K562 (cell line): ENCODE results near the gene OSBPL3. TPM values are rescaled to one million over a fixed set of nuclear protein-coding genes. Genes with fewer than 3 reads are reported as not detected.

Source experiments
- C11orf30 ChIP-seq: fragments of 450-650 bp; IDR thresholded peaks from 2 replicates; pipeline ENCODE4 v1.6.1; 2016; ENCODE audit warnings: low read depth, mild to moderate bottlenecking
- CBX2 ChIP-seq: fragments of 200-600 bp; sonication (generic); IDR thresholded peaks from one replicate; pipeline ENCODE4 v1.6.1; 2012; ENCODE audit warnings: mild to moderate bottlenecking, low read length, inconsistent platforms; ENCODE audit not compliant: insufficient read depth, poor library complexity, severe bottlenecking
- DPF2 ChIP-seq: fragments of 450-650 bp; IDR thresholded peaks from 2 replicates; pipeline ENCODE4 v1.6.1; 2016
- E4F1 ChIP-seq: fragments of 250-450 bp; sonication (Bioruptor Pico); IDR thresholded peaks from 2 replicates; pipeline ENCODE4 v1.5.0; 2021; ENCODE audit warnings: mild to moderate bottlenecking, borderline replicate concordance
- FOXJ2 ChIP-seq: fragments of 200-800 bp; sonication (Bioruptor generic); IDR thresholded peaks from 2 replicates; pipeline ENCODE4 v1.6.1; 2016; ENCODE audit warnings: missing genetic modification characterization, missing compliant biosample characterization
- LCOR ChIP-seq: sonication (generic); formaldehyde crosslinking; IDR thresholded peaks from 2 replicates; pipeline ENCODE4 v1.8.0; 2022; ENCODE audit warnings: mild to moderate bottlenecking, missing genetic modification reagents
- MAFF ChIP-seq: IDR thresholded peaks from 2 replicates; pipeline ENCODE4 v1.6.1; 2012; ENCODE audit warnings: low read length, improper control_type of control experiment
- MEF2A ChIP-seq: IDR thresholded peaks from 2 replicates; pipeline ENCODE4 v1.6.1; 2011; ENCODE audit warnings: low read depth, mild to moderate bottlenecking, low read length, moderate library complexity; ENCODE audit not compliant: control insufficient read depth
- MEIS2 ChIP-seq: fragments of 450-650 bp; IDR thresholded peaks from 2 replicates; pipeline ENCODE4 v1.6.1; 2014; ENCODE audit warnings: mild to moderate bottlenecking; ENCODE audit not compliant: partially characterized antibody
- NR4A1 ChIP-seq, 2 experiments: fragments of 250-450 bp in 1 of 2; fragments of 450-650 bp in 1 of 2; sonication (Bioruptor Pico) in 1 of 2; IDR thresholded peaks; 2 replicates each; pipeline versions ENCODE4 v1.4.0 to v1.6.1; 2016 to 2020; ENCODE audit warnings: mild to moderate bottlenecking in 2 of 2, missing compliant biosample characterization in 1 of 2, missing genetic modification characterization in 1 of 2, moderate library complexity in 1 of 2
- RCOR1 ChIP-seq, 2 experiments: IDR thresholded peaks; 2 replicates each; pipeline ENCODE4 v1.6.1; 2012; ENCODE audit warnings: low read depth in 2 of 2, low read length in 2 of 2, borderline replicate concordance in 1 of 2, improper control_type of control experiment in 1 of 2
- REST ChIP-seq, 2 experiments: fragments of 450-650 bp; formaldehyde crosslinking in 1 of 2; IDR thresholded peaks; 2 replicates each; pipeline versions ENCODE4 v1.4.0 to v1.6.1; 2014 to 2020; ENCODE audit warnings: mild to moderate bottlenecking in 2 of 2, borderline replicate concordance in 1 of 2, low read depth in 1 of 2
- SLC30A9 ChIP-seq: fragments of 250-450 bp; sonication (Bioruptor Pico); IDR thresholded peaks from 2 replicates; pipeline ENCODE4 v1.8.0; 2022; ENCODE audit warnings: mild to moderate bottlenecking, moderate library complexity
- ZNF197 ChIP-seq: fragments of 200-800 bp; sonication (Bioruptor generic); IDR thresholded peaks from 2 replicates; pipeline ENCODE4 v1.6.1; 2016; ENCODE audit warnings: low read depth, missing genetic modification characterization, missing compliant biosample characterization
- ZNF217 ChIP-seq: sonication (generic); formaldehyde crosslinking; IDR thresholded peaks from 2 replicates; pipeline ENCODE4 v1.8.0; 2022; ENCODE audit warnings: mild to moderate bottlenecking, missing genetic modification reagents
- polyA plus RNA-seq, 8 experiments: library from polyadenylated mRNA; depleted of rRNA in 4 of 8; stranded (reverse) in 5 of 8; unstranded in 3 of 8; fragments of >200 nt; fragmentation: Nextera tagmentation in 2 of 8; fragmentation: Illumina TruSeq in 1 of 8; extraction: Ambion mirVana in 2 of 8; extraction: Trizol in 1 of 8; gene quantifications; 2 replicates each; pipeline versions ENCODE4 v1.2.1 to v1.2.3, GENCODE V29; 2011 to 2014; ENCODE audit warnings: inconsistent platforms in 1 of 8, missing spikeins in 1 of 8
- total RNA-seq, 7 experiments: library from RNA; depleted of rRNA in 6 of 7; stranded (reverse); fragments of >200 nt in 6 of 7; fragmentation: Illumina TruSeq in 2 of 7; extraction: Trizol in 2 of 7; gene quantifications; 2 replicates each; pipeline versions ENCODE4 v1.2.1 to v1.2.3, GENCODE V29; 2011 to 2021; ENCODE audit warnings: low replicate concordance in 1 of 7

The OSBPL3 gene
- total and polyA plus RNA-seq, 9 of the 15 experiments (the other 6 are each of a cell fraction or from before 2014, with no cell fraction given) = 4.8 to 37.2 (median 26.5) TPM

- TF ChIP-seq E4F1 (CRISPR knock-in tag) = no peak
- TF ChIP-seq RCOR1 (IDR thresholded peaks at IDR 0.05; ENCODE audit: borderline replicate concordance in 1 of 2, low read depth in 2 of 2, low read length in 2 of 2) = peak in 1 of 2 experiments; percentile 56; a peak in 2 of 4 replicates
- TF ChIP-seq ZNF197 (CRISPR knock-in tag) = no peak
- no peak for TF ChIP-seq NR4A1 (CRISPR knock-in tag; IDR thresholded peaks at IDR 0.05)
- no peak for TF ChIP-seq NR4A1 (tag; IDR thresholded peaks at IDR 0.05)
- no peak for TF ChIP-seq MEF2A
- no peak for TF ChIP-seq ZNF217
- TF ChIP-seq FOXJ2 (tag) = peak; percentile 60; the same call in 1 of the 2 replicates
- no peak for TF ChIP-seq CBX2
- peak; percentile 79 for TF ChIP-seq REST (IDR thresholded peaks at IDR 0.05; ENCODE audit: borderline replicate concordance)
- TF ChIP-seq REST (CRISPR knock-in tag; IDR thresholded peaks at IDR 0.05; ENCODE audit: low read depth) = no peak
- TF ChIP-seq MEIS2 = no peak
- peak; percentile 28; the same call in 1 of the 2 replicates for TF ChIP-seq MAFF
- TF ChIP-seq LCOR (CRISPR knock-in tag) = no peak
- no peak for TF ChIP-seq SLC30A9 (CRISPR knock-in tag)
- TF ChIP-seq C11orf30 = peak; percentile 68
- peak; percentile 41; the same call in 1 of the 2 replicates for TF ChIP-seq DPF2
Observed at GRCh38 chr7:24931844-24932243, 48.1 kb downstream of the OSBPL3 start (continued).
